ENCODE results near the gene CDH8. TPM values are rescaled to one million over a fixed set of nuclear protein-coding genes. Genes with fewer than 3 reads are reported as not detected.

The CDH8 gene
- total RNA-seq, 1 experiment from 2014 or later, result 0.42 TPM

DNA sequence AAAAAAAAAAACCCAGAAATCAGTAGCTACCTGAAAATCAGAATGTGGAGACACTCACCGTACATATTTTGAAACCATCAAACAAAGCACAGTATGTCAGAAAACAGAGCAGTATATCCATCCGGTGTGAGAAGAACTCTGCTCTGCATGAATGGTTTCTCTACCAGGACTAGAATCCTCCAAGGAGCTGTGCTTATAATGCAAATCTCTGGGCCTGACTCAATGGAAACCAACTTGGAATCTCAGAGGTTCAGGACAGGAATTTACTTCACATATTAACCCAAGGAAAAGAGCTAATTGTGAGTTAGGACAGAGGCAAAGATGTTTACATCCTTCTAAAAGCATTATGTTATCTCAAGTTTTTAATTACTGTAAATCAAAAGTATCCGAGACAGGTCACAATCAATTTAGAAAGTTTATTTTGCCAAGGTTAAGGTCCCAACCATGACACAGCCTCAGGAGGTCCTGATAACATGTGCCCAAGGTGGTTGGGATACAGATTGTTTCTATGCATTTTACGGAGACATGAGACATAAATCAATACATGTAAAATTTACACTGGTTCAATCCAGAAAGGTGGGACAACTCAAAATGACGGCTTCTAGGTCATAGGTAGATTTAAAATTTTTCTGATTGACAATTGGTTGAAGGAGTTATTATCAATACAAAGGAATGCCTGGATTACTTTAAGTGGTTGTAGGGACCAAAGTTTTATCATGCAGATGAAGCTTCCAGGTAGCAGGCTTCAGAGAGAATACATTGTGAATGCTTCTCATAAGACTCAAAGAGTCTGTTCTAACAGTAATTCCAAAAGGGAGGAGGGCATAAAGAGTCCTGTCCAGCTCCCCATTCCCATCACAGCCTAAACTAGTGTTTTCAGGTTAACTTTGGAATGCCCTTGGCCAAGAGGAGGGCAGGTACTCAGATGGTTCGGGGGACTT, 164.1 kb downstream of the CDH8 start:
- TF ChIP-seq, protein P1, sequence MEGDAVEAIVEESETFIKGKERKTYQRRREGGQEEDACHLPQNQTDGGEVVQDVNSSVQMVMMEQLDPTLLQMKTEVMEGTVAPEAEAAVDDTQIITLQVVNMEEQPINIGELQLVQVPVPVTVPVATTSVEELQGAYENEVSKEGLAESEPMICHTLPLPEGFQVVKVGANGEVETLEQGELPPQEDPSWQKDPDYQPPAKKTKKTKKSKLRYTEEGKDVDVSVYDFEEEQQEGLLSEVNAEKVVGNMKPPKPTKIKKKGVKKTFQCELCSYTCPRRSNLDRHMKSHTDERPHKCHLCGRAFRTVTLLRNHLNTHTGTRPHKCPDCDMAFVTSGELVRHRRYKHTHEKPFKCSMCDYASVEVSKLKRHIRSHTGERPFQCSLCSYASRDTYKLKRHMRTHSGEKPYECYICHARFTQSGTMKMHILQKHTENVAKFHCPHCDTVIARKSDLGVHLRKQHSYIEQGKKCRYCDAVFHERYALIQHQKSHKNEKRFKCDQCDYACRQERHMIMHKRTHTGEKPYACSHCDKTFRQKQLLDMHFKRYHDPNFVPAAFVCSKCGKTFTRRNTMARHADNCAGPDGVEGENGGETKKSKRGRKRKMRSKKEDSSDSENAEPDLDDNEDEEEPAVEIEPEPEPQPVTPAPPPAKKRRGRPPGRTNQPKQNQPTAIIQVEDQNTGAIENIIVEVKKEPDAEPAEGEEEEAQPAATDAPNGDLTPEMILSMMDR (IDR thresholded peaks at IDR 0.05; ENCODE audit: unreplicated experiment), result no peak
- no peak overlapping the region for H3K27ac Mint-ChIP-seq (ENCODE audit: low read depth, unreplicated experiment)
- ChIA-PET POLR2A (interaction anchor here (0.8 to 0.9 kb wide), 2 partner anchors 8 to 18 kb away, joined by 3 to 4 read pairs; no protein-coding TSS in a partner anchor), CTCF (no interaction called here)
- H3K4me1 Mint-ChIP-seq (ENCODE audit: insufficient read depth, unreplicated experiment), result no peaks in the 10 kb centered on the region
- DNase-seq (ENCODE audit: unreplicated experiment), result no peak
- no peaks in the 10 kb centered on the region for H3K36me3 Mint-ChIP-seq (ENCODE audit: insufficient read depth, unreplicated experiment)
- H3K9me3 Mint-ChIP-seq (ENCODE audit: unreplicated experiment), result no peaks in the 10 kb centered on the region
- H3K4me3 Mint-ChIP-seq (ENCODE audit: unreplicated experiment), result no peak overlapping the region
- no TSS peak for BruUV-seq (replicated peaks)
- intact Hi-C loops (cut with micrococcal nuclease), result no loop called here
- H3K27me3 Mint-ChIP-seq (ENCODE audit: insufficient read depth, unreplicated experiment), result peaks cover 24% of the 10 kb centered on the region

DNA sequence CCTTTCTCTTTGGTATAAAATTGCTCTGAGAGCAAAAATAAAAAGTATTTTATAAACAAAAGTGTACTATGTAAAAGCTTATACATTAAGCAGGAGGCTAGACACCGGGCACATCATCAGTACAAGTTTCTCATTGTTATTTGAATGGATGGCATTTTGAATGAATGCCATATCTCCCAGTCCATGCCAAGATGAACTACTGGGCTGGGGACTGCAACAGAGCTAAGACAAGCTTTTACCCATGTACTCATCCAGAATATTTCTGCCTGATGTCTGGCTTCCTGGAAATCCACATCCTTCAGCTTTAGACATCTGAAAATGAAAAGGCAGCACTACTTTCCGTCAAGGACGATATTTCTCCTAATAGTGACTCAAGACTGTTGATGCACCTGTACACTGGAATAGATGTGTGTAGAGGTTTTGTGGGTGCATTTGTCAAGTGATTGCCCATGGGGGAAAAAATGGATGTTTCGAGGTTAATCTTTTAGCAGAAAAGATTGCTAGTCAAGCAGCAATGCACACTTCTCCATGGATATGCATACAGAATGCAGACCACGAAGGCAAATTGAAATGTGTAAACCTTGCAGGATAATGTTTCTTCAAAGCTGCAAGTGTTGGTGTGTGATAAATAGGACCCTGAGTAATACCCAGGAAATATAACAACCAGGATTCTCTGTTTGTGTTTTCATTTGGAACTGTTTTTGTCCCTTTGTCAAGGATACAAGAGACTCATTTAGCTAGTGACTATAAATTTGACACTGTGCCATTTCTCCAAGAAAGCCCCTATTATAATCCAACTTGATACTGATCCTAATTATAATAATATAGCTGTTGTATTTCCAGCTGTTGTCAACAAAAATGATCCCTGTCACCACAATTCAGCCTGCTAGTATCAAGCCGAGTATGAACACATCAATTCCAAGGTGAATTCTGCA, 173.8 kb downstream of the CDH8 start:
- no peak for DNase-seq (ENCODE audit: unreplicated experiment)
- Mint-ChIP-seq H3K27ac (ENCODE audit: low read depth, unreplicated experiment) (no peak overlapping the region), H3K9me3 (ENCODE audit: unreplicated experiment) (peaks cover 8% of the 10 kb centered on the region), H3K4me3 (ENCODE audit: unreplicated experiment) (no peak overlapping the region), H3K4me1 (ENCODE audit: insufficient read depth, unreplicated experiment) (peaks cover 9% of the 10 kb centered on the region), H3K27me3 (ENCODE audit: insufficient read depth, unreplicated experiment) (peaks cover 10% of the 10 kb centered on the region), H3K36me3 (ENCODE audit: insufficient read depth, unreplicated experiment) (no peaks in the 10 kb centered on the region)
- TF ChIP-seq, protein P1 (IDR thresholded peaks at IDR 0.05; ENCODE audit: unreplicated experiment), result no peak
- ChIA-PET CTCF (interaction anchor here (0.6 kb wide), 1 partner anchor 185 kb away, joined by 3 read pairs; no protein-coding TSS in a partner anchor), POLR2A (no interaction called here)
- BruUV-seq (replicated peaks), result no TSS peak
- intact Hi-C loops (cut with micrococcal nuclease), result no loop called here

DNA sequence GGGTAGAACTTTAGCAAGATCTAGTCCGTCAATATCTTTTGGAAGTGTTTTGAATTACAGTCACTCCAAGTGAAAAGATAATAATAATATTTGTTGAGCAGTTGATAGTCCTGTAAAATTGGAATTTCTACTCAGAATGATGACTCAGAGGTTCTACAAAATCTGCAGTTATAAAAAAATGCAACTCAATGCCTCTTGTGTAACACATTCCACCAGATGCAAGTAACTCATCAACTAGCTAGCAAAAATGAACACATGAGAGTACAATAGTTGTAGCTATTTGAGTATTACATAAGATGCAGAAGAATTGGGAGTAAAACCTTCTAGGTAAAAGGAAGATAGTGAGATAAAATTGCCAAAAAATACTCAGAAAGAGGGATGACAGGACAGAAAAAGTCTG, 177.2 kb downstream of the CDH8 start:
- intact Hi-C loops (cut with micrococcal nuclease), result no loop called here
- H3K4me3 Mint-ChIP-seq (ENCODE audit: unreplicated experiment), result no peak overlapping the region
- no peaks in the 10 kb centered on the region for H3K36me3 Mint-ChIP-seq (ENCODE audit: insufficient read depth, unreplicated experiment)
- peaks cover 8% of the 10 kb centered on the region for H3K9me3 Mint-ChIP-seq (ENCODE audit: unreplicated experiment)
- no peak overlapping the region for H3K27ac Mint-ChIP-seq (ENCODE audit: low read depth, unreplicated experiment)
- peaks cover 10% of the 10 kb centered on the region for H3K27me3 Mint-ChIP-seq (ENCODE audit: insufficient read depth, unreplicated experiment)
- H3K4me1 Mint-ChIP-seq (ENCODE audit: insufficient read depth, unreplicated experiment), result peaks cover 9% of the 10 kb centered on the region
- BruUV-seq (replicated peaks), result no TSS peak
- TF ChIP-seq, protein P1 (IDR thresholded peaks at IDR 0.05; ENCODE audit: unreplicated experiment), result no peak
- CTCF ChIA-PET, result interaction anchor here (0.5 kb wide), 1 partner anchor 126 kb away, joined by 4 read pairs; no protein-coding TSS in a partner anchor
- POLR2A ChIA-PET, result no interaction called here
- peak; percentile 5 for DNase-seq (ENCODE audit: unreplicated experiment)

DNA sequence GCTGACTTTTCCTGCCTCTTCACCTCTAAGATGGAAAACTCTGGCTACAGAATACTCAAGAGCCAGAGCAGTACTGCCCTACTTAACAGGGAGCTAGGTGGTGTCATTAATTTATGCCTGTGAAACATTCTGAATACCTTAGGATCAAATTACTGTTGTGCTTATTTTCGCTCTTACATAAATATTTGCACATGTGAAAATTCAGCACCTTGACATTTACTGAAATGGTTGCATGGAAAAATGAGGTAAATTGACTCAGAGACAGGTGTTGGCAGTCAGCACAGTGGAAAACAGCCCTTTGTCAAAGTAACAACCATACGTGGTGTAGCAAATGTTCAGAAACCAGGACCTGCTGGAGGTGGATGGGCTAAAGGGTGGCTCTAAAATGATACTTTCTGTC, 193.6 kb downstream of the CDH8 start:
- no peak overlapping the region for H3K4me3 Mint-ChIP-seq (ENCODE audit: unreplicated experiment)
- DNase-seq (ENCODE audit: unreplicated experiment), result no peak
- BruUV-seq (replicated peaks), result no TSS peak
- peaks cover 21% of the 10 kb centered on the region for H3K27me3 Mint-ChIP-seq (ENCODE audit: insufficient read depth, unreplicated experiment)
- ChIA-PET CTCF (no interaction called here), POLR2A (no interaction called here)
- H3K9me3 Mint-ChIP-seq (ENCODE audit: unreplicated experiment), result no peaks in the 10 kb centered on the region
- H3K4me1 Mint-ChIP-seq (ENCODE audit: insufficient read depth, unreplicated experiment), result no peaks in the 10 kb centered on the region
- intact Hi-C loops (cut with micrococcal nuclease), result no loop called here
- H3K36me3 Mint-ChIP-seq (ENCODE audit: insufficient read depth, unreplicated experiment), result no peaks in the 10 kb centered on the region
- TF ChIP-seq, protein P1 (IDR thresholded peaks at IDR 0.05; ENCODE audit: unreplicated experiment), result no peak
- H3K27ac Mint-ChIP-seq (ENCODE audit: low read depth, unreplicated experiment), result no peak overlapping the region
